ENCODE data around the gene FMN1. TPM values are rescaled to one million over a fixed set of nuclear protein-coding genes. Genes with fewer than 3 reads are reported as not detected.

Gene FMN1
- total RNA-seq, 1 donor from 2014 or later = 2.2 TPM

DNA sequence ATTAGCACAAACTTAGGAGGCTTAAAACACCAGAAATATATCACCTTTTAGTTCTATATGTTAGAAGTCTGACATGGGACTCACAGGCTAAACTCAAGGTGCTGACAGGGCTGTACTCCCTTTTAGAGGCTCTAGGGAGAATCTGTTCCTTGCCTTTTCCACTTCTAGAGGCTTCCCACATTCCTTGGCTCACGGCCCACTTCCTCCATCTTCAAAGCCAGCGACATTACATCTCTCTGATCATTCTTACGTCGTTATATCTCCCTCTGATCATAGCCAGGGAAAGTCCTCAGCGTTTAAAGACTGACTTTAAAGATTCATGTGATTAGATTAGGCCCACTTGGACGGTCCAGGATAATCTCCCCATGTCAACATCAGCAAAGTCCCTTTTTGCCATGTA is 310.4 kb downstream of the FMN1 start:
- no peak for DNase-seq (ENCODE audit: low spot score)
- intact Hi-C loops (cut with DNase I) = no loop called here

DNA sequence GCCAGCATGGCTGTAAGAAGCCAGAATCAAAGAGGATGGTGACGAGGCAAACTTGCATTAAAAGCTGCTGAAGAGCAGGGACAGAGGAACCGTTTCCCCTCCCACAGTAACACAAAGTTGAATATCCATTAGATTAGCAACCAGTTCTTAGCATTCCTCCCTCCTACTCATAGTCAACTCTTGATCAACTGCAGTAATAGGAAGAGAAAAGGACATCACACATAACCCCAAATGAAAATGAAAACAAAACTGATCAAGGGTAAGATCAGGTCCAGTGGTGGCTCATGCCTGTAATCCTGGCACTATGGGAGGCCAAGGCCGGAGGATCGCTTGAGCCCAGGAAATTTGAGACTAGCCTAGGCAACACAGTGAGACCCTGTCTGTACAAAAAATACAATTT is 311.6 kb downstream of the FMN1 start:
- intact Hi-C loops (cut with DNase I) = no loop called here
- no peak for DNase-seq (ENCODE audit: low spot score)

DNA sequence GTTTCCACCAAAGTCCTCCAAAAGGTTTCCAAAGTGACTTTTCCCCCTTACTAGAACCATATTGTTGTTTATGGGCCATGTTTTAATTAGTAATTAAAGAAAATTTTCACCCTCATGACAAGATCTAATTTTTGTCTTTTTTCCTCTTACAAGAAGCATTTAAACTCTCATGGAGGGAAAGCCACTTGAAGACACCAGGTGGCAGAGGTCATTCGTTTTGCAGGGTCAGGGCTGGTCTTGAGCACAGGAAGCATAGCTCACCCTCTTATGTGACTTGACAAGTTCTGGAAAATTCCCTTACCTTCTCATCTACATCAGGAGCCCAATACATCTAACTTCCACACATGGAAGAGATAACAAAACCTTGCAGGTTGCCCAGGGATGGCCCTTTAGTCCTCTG is 313.0 kb downstream of the FMN1 start:
- intact Hi-C loops (cut with DNase I) = no loop called here

DNA sequence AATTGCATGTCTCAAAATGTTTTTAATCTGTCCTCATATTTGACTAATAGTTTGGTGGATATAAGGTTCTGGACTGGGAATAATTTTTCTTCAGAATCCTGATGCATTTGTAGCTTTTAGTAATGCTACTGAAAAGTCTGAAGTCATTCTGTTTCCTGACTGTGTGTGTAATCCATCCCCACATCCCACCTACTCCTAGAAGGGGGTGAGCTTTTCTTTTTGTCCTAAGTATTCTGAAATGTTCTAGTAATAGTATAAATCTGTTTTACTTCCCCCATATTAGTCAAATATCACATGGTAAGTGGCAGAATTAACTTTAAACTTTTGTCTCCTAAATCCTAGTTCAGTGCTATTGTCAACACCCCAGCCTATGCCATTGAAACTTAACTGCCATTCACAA is 313.9 kb downstream of the FMN1 start:
- intact Hi-C loops (cut with DNase I) = no loop called here
- DNase-seq (ENCODE audit: low spot score) = no peak

More for the DNA sequence above, 313.0 kb downstream of the FMN1 start:
- no peak for DNase-seq (ENCODE audit: low spot score)

DNA sequence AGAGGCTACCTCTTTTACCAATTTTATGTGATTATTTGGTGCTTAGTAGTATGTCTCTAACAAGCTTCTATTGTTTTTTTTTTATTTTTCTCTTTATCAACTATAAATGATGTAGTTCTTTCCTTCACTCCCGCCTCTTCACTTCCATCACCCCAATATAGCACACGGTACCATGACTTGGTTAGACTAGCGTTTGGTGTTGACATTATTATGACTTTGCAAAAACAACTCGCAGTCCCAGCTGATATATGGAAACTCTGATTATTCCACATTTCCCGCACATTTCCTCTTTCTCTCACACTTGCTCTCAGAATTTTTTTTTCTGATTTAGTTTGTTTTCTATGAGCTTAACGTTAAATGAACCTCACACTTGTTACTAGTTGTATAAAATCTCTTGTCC is 314.5 kb downstream of the FMN1 start:
- intact Hi-C loops (cut with DNase I) = loop anchor here (10.0 kb wide), 2 partner anchors 55 to 195 kb away; no protein-coding TSS in a partner anchor
- no peak for DNase-seq (ENCODE audit: low spot score)

DNA sequence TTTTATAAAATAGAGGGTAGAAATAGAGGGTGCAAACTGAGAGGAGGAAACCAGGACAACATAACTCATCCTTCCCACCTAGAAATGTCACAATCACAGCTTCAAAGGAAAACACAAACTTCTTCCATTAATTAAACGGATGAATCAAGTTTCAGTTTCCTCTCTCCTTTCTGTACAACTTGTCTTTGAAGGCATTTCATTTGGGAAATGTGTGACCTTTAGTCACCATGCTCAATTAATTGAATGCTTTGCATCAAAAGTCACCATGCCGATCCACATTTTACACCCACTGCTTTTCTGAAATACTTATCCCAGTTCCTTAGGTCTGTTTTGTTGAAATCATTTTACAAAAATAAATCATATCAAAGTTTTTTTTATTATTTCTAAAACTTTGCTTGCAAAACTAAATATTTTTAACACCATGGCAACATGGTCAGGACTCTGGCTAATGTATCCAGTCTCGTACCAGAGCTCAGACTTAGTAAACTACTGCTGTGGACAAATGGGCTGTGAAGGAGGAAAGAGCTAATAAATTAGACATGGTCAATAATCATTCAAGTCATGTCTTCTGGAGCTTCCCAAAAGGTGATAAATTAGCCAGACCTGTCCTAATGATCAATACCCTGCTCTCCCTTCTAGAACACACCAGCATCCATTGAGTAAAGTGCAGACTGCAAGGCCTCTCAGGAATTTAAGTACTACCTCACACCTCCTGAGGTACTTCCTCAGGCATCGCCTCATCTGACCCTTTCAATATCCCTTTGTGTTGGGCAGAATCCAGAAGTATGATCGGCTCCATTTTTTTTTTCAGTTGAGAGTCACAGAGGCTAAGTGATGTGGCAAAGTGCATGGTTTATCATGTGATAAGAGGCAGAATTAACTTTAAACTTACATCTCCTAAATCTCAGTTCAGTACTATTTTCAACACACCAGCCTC is 315.4 kb downstream of the FMN1 start:
- DNase-seq (ENCODE audit: low spot score) = no peak
- intact Hi-C loops (cut with DNase I) = loop anchor here (10.0 kb wide), 2 partner anchors 56 to 194 kb away; no protein-coding TSS in a partner anchor

DNA sequence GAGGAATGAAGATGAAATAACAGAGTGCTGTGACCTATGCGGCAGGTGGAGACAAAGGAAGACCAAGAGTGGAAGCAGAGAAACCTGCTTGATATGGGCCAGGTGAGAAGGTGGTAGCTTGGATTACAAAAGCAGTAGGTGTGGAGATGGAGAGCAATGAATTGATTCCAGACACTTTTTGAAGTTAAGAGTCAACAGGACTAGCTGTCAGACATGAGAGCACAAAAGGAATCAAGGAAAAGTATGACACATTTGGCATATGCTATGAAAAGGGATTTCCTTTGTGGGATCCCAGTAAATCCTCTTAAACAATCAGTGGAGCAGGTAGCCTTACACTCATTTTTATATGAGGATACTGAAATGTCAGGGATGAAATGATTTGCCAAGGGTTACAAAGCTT is 316.2 kb downstream of the FMN1 start:
- intact Hi-C loops (cut with DNase I) = loop anchor here (10.0 kb wide), 2 partner anchors 56 to 194 kb away; no protein-coding TSS in a partner anchor
- DNase-seq (ENCODE audit: low spot score) = no peak

DNA sequence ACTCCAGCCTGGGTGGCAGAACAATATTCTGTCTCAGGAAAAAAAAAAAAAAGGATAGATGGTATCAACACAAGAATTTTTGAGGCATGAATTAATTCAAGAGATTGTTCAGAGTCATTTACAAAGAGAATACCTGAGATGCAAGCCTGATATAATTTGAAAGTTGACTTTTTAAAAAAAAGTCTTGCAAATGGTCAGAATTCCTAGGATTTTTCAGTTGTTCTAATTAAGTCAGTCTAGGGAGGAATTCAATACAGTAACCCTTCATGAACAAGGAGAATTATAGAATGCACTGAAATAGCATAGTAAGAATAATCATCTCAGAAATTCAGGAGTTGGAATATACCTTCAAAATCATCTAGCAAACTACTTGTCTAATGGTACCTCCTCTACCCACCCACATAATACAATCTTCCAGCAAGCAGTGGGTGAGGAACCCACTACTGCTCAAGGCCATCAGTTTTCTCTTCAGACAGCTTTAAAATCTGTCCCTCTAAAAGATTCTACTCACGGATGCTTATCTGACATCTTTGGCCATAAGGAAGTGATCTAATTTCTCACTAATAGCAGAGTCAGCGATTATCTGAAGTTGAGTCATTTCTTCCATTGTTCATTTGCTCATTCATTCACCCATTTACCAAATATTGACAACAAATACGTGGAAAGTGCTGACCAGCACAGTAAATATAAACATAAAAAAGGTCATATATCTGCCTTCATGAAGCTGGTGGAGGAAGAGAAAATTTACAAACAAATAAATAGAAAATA is 317.1 kb downstream of the FMN1 start:
- intact Hi-C loops (cut with DNase I) = loop anchor here (10.0 kb wide), 2 partner anchors 57 to 193 kb away; no protein-coding TSS in a partner anchor
- no peak for DNase-seq (ENCODE audit: low spot score)

DNA sequence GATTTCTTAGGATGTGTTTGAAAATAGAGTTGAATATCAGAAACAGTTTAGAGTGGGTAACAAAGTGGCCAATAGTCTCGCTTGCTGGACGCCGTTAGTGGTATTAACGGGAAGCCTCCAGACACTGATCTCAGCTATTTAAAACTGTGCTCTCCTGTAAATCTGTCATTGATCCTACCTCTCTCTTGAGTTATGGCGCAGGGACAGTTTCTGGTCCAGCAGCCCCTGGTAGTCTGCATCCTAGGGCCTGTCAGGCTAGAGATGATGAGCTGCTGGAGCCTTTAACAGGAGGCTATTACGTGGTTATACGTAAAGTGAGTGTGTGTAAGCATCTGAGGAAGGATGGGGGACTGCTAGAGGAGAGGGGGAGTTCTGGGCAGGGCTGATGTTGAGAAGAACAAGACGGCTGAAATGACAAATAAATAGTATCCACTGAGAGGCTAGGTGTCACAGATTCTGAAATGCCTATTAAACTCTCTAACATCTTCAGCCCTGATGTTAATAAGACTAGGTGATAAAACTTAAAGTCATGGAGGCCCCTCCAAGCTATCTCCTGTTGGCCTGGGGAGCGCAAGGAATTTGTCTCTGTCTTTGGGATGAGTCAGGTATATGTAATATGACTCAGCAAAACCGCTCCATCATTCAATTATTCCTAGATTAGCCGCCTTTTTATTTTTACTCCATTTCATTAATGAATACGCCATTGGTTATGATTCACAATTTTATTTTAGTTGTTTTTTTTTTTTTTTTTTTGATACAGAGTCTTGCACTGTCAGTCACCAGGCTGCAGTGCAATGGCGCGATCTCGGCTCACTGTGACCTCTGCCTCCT is 321.0 kb downstream of the FMN1 start:
- DNase-seq (ENCODE audit: low spot score) = no peak
- intact Hi-C loops (cut with DNase I) = loop anchor here (10.0 kb wide), 2 partner anchors 61 to 189 kb away; no protein-coding TSS in a partner anchor

DNA sequence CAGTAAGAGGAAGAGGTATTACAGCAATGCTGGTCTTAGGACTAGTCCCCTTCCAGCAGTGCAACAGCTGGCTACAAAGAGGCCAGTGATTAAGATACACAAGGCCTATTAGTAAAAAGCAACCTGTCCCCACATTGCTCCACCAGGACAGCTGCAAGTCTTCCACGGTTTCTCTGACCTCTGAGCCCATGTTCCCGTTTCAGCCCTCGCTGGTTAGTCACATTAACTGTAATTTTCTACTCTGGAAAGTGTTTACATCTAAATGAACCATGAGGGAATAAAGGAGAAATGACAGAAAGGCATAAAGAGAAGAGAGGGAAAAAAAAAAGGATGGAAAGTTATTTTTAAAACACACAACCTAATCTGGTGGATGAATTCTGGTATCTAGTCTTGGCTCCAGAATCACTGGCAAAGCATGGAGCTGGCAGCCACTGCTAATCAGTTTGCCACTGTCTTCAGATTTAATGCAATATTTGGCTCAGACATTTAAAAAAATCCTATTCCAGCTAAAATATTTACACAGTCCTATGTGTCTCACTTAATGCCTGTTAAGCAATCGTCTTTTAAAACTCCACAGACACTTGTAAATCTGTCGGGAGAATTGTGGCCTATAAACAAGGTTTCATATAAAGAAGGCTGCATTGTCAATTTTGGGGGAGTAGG is 321.8 kb downstream of the FMN1 start:
- intact Hi-C loops (cut with DNase I) = loop anchor here (10.0 kb wide), 2 partner anchors 62 to 188 kb away; no protein-coding TSS in a partner anchor
- DNase-seq (ENCODE audit: low spot score) = no peak

DNA sequence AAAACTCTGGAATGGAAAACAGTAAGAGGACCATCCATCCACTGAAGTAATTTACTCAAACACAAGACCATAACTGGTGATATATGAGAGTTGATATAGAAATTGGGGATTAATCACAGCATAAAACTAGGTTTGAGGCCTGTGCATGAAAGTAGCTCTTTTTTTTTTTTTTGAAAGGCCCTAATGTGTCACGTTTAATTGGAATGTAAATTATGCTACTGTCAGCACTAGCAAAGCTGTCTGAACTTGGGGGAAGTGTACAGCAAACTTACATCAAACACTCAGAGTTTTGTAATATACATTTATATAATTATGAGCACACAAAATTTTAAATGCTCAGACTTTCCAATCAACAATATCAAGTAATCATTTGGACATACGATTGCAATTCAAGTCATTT is 322.6 kb downstream of the FMN1 start:
- no peak for DNase-seq (ENCODE audit: low spot score)
- intact Hi-C loops (cut with DNase I) = loop anchor here (10.0 kb wide), 2 partner anchors 63 to 187 kb away; no protein-coding TSS in a partner anchor

DNA sequence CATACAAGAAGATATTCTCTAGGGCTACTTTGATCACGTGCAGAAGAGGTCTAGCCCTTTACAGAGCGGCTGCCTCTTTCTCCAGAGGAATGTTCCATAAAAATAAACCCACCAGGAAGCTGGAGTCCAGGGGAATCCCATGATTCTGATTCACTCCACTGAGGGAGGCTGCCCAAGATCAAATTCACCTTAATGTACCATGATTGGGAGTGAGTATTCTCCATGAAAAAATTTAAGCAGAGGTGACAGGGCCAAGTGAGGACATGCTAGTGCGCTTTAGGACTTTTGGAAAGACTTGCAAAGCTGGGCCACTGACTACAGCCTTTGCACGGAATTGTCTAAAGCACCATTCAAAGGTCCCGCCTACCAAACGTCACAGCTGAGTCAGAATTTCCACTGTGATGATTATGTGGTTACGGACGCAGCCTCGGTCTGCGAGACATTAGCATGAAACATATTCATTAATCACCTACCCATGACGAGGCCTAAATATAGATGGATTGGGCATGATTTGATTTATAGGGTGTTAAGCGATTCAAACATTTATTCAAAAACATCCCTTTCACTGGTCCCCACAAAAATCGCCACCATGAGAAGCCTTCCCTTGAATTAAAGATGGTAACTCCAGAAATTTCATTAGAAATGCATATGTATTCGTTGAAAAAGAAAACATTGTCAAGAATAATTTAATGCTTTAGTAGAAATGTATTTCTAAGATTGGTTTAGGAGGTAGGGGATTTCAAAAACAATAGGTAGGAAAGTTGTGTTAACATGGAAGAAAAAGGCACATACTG is 324.1 kb downstream of the FMN1 start:
- intact Hi-C loops (cut with DNase I) = loop anchor here (10.0 kb wide), 2 partner anchors 64 to 186 kb away; no protein-coding TSS in a partner anchor
- no peak for DNase-seq (ENCODE audit: low spot score)

DNA sequence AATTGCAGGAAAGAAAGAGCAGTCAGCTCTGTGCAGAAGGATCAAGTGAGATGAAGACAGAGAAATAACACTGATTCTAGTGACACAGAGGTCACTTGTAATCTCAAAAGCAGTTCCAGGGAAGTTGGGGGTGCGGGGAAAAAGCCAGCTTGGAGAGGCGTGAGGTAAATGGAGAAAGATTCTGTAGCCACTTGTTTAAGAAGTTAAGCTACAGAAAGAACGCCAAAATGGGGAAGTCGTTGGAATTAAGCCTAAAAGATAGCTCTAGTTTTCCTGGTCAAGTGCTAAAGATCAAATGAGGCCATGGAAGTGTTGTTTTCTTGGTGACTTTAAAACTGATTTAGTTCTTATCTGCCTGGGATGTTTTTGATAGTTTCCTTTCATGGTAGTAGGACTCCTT is 324.7 kb downstream of the FMN1 start:
- no peak for DNase-seq (ENCODE audit: low spot score)
- intact Hi-C loops (cut with DNase I) = loop anchor here (10.0 kb wide), 2 partner anchors 65 to 185 kb away; no protein-coding TSS in a partner anchor

DNA sequence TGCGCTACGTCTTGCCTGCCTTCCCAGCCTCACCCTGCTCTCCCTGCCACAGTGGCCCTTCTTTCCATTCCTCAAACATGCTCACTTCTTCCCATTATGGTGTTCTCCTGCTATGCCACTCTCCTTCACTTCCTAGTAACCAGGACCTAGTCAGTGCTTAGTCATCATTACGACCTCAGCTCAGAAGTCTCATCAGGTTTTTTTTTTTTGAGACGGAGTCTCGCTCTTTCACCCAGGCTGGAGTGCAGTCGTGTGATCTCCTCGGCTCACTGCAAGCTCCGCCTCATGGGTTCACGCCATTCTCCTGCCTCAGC is 327.2 kb downstream of the FMN1 start:
- no peak for DNase-seq (ENCODE audit: low spot score)
- intact Hi-C loops (cut with DNase I) = no loop called here

DNA sequence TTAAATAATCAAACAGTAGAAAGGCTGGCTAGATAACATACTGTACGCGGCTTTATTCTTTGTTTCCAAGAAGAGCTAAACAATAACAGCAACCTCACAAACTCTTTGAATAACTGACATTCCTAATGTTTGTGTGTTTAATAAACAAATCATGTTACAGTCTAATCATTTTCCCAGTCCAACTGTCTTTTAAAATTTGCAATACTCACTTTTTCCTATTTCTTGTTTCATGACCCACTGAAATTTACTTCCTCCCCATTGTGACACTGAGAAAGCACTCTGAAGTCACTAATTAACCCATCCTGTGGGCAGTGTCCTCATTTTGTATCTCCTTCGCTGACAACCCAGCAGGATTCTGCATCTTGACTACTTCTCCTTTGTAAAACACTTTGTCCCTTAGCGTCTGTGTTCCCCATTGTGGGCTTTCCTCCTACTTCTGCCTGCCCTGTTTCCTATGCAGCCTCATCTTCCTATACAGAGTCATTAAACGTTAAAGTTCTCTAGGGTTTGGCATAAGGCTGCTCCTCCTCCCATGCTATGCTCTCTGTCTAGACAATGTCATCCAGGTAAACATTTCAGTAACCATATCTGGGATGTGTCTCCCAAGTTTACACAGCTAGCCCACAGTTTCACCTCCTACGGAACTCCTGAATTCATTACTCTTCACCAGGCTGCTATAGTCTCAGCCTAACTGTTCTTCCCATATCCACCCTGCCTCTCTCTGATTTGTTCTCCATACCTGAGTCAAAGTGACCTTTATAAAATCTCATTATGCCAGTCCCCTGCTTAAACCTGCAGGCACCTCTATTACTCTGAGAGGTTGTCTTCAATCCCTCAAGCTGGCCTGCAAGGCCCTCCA is 327.8 kb downstream of the FMN1 start:
- intact Hi-C loops (cut with DNase I) = no loop called here
- no peak for DNase-seq (ENCODE audit: low spot score)

DNA sequence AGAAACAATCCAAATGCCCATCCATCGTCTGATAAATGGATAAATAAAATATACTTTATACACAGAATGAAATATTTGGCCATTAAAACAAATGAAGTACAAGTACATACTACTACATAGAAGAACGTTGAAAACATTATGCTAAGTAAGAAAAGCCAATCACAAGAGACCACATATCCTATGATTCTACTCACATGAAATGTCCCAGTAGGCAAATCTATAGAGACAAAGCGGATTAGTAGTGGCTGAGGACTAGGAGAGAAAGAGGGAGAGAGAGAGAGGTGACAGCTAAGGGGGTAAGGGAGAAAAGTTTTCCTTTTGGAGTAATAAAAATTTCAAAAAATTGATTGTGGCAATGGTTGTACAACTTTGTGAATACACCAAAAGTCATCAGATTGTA is 329.7 kb downstream of the FMN1 start:
- DNase-seq (ENCODE audit: low spot score) = no peak
- intact Hi-C loops (cut with DNase I) = no loop called here

DNA sequence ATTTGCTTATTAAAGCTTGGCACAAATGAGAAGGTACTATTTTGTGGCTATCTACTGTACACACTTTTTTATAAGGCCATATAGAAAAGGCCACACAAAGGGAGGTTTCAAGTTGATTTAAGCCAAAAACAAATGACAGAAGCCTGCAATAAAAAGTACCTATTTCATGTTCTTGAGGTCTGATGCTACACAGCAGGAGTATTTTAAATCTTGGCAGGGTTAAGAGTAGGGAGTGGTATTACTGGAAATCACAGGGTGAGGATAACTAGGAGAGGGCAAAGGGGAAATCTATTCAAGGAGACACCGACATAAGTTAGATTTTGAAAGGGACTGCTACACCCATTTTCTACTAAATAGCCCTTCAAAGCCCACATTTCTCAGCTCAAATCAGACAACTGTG is 330.5 kb downstream of the FMN1 start:
- intact Hi-C loops (cut with DNase I) = no loop called here
- DNase-seq (ENCODE audit: low spot score) = no peak
